ENCODE measurements around the gene PPM1H.

- TF ChIP-seq, protein P1, sequence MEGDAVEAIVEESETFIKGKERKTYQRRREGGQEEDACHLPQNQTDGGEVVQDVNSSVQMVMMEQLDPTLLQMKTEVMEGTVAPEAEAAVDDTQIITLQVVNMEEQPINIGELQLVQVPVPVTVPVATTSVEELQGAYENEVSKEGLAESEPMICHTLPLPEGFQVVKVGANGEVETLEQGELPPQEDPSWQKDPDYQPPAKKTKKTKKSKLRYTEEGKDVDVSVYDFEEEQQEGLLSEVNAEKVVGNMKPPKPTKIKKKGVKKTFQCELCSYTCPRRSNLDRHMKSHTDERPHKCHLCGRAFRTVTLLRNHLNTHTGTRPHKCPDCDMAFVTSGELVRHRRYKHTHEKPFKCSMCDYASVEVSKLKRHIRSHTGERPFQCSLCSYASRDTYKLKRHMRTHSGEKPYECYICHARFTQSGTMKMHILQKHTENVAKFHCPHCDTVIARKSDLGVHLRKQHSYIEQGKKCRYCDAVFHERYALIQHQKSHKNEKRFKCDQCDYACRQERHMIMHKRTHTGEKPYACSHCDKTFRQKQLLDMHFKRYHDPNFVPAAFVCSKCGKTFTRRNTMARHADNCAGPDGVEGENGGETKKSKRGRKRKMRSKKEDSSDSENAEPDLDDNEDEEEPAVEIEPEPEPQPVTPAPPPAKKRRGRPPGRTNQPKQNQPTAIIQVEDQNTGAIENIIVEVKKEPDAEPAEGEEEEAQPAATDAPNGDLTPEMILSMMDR (IDR thresholded peaks at IDR 0.05): no peak
- TF ChIP-seq EZH2 (IDR thresholded peaks at IDR 0.05; ENCODE audit: borderline replicate concordance, insufficient read depth, low read depth, low read length, poor library complexity, severe bottlenecking): no peak
Observed at GRCh38 chr12:62656591-62657362, 278.2 kb downstream of the PPM1H start.

Measured in B cell (primary cell).